ENCODE results near the gene BMP6. TPM values are rescaled to one million over a fixed set of nuclear protein-coding genes. Genes with fewer than 3 reads are reported as not detected.

Gene BMP6
- total and polyA plus RNA-seq, 2 donors from 2014 or later, result 5.0 to 10.0 TPM

GRCh38 chr6:7848229-7848628 lies 122.3 kb downstream of the BMP6 start:
- intact Hi-C loops (cut with DNase I), result no loop called here
- H3K4me1 ChIP-seq (ENCODE audit: control insufficient read depth in 2 of 3, insufficient read depth in 2 of 3, low read depth in 1 of 3, low read length in 3 of 3), result no peaks in the 10 kb centered on the region
- no peak overlapping the region for H3K27ac ChIP-seq (ENCODE audit: low read depth in 2 of 2, low read length in 2 of 2)
- H3K36me3 ChIP-seq (ENCODE audit: control insufficient read depth in 2 of 3, insufficient read depth in 3 of 3, low read length in 3 of 3), result no peaks in the 10 kb centered on the region
- FAIRE-seq, result no peak
- H3K27me3 ChIP-seq (ENCODE audit: control insufficient read depth, insufficient read depth, low read length), result no peaks in the 10 kb centered on the region
- no peak for DNase-seq
- no peak for TF ChIP-seq CTCF (IDR thresholded peaks at IDR 0.05; ENCODE audit: borderline replicate concordance, extremely low read depth, insufficient read depth)
- H3K9ac ChIP-seq (ENCODE audit: low read length in 3 of 3), result no peak overlapping the region
- no peaks in the 10 kb centered on the region for H3K9me3 ChIP-seq (ENCODE audit: control insufficient read depth in 2 of 3, insufficient read depth in 1 of 3, low read length in 3 of 3)
- H3K4me3 ChIP-seq (ENCODE audit: low read length in 3 of 3), result no peak overlapping the region

- Histone ChIP-seq H3K9me3 (ENCODE audit: control insufficient read depth in 2 of 3, insufficient read depth in 1 of 3, low read length in 3 of 3) (no peaks in the 10 kb centered on the region), H3K4me1 (ENCODE audit: control insufficient read depth in 2 of 3, insufficient read depth in 2 of 3, low read depth in 1 of 3, low read length in 3 of 3) (no peaks in the 10 kb centered on the region), H3K27ac (ENCODE audit: low read depth in 2 of 2, low read length in 2 of 2) (no peak overlapping the region), H3K4me3 (ENCODE audit: low read length in 3 of 3) (no peak overlapping the region), H3K9ac (ENCODE audit: low read length in 3 of 3) (no peak overlapping the region), H3K27me3 (ENCODE audit: control insufficient read depth, insufficient read depth, low read length) (no peaks in the 10 kb centered on the region), H3K36me3 (ENCODE audit: control insufficient read depth in 2 of 3, insufficient read depth in 3 of 3, low read length in 3 of 3) (no peaks in the 10 kb centered on the region)
- DNase-seq (no peak), FAIRE-seq (no peak)
- no peak for TF ChIP-seq CTCF (IDR thresholded peaks at IDR 0.05; ENCODE audit: borderline replicate concordance, extremely low read depth, insufficient read depth)
- intact Hi-C loops (cut with DNase I), result no loop called here
These were observed 125.9 kb downstream of the BMP6 start for GRCh38 chr6:7851780-7852179.

GRCh38 chr6:7859591-7859990 lies 133.7 kb downstream of the BMP6 start:
- Histone ChIP-seq H3K27ac (ENCODE audit: low read depth in 2 of 2, low read length in 2 of 2) (no peak overlapping the region), H3K27me3 (ENCODE audit: control insufficient read depth, insufficient read depth, low read length) (no peaks in the 10 kb centered on the region), H3K9me3 (ENCODE audit: control insufficient read depth in 2 of 3, insufficient read depth in 1 of 3, low read length in 3 of 3) (no peaks in the 10 kb centered on the region), H3K9ac (ENCODE audit: low read length in 3 of 3) (no peak overlapping the region), H3K36me3 (ENCODE audit: control insufficient read depth in 2 of 3, insufficient read depth in 3 of 3, low read length in 3 of 3) (no peaks in the 10 kb centered on the region), H3K4me1 (ENCODE audit: control insufficient read depth in 2 of 3, insufficient read depth in 2 of 3, low read depth in 1 of 3, low read length in 3 of 3) (no peaks in the 10 kb centered on the region), H3K4me3 (ENCODE audit: low read length in 3 of 3) (no peak overlapping the region)
- DNase-seq (no peak), FAIRE-seq (no peak)
- TF ChIP-seq CTCF (IDR thresholded peaks at IDR 0.05; ENCODE audit: borderline replicate concordance, extremely low read depth, insufficient read depth), result no peak
- intact Hi-C loops (cut with DNase I), result no loop called here

- Histone ChIP-seq H3K27me3 (ENCODE audit: control insufficient read depth, insufficient read depth, low read length) (no peaks in the 10 kb centered on the region), H3K9me3 (ENCODE audit: control insufficient read depth in 2 of 3, insufficient read depth in 1 of 3, low read length in 3 of 3) (no peaks in the 10 kb centered on the region), H3K27ac (ENCODE audit: low read depth in 2 of 2, low read length in 2 of 2) (no peak overlapping the region), H3K4me1 (ENCODE audit: control insufficient read depth in 2 of 3, insufficient read depth in 2 of 3, low read depth in 1 of 3, low read length in 3 of 3) (no peaks in the 10 kb centered on the region), H3K36me3 (ENCODE audit: control insufficient read depth in 2 of 3, insufficient read depth in 3 of 3, low read length in 3 of 3) (no peaks in the 10 kb centered on the region), H3K4me3 (ENCODE audit: low read length in 3 of 3) (no peak overlapping the region), H3K9ac (ENCODE audit: low read length in 3 of 3) (no peak overlapping the region)
- intact Hi-C loops (cut with DNase I), result no loop called here
- no peak for TF ChIP-seq CTCF (IDR thresholded peaks at IDR 0.05; ENCODE audit: borderline replicate concordance, extremely low read depth, insufficient read depth)
- no peak for DNase-seq
- no peak for FAIRE-seq
These were observed 139.9 kb downstream of the BMP6 start for GRCh38 chr6:7865781-7866180.
